Liver (tissue), 3 donors: ENCODE measurements around the gene NPIPA3.
"Not testable (repeated sequence)": the region's sequence is repeated elsewhere in the genome, so short reads cannot be mapped to it uniquely, and the experiment has no call there.

Experiments used
- FOXA1 ChIP-seq: IDR thresholded peaks from 2 replicates; pipeline ENCODE4 v1.6.1; 2016; ENCODE audit warnings: antibody characterized with exemption
- GABPA ChIP-seq, 2 donors: IDR thresholded peaks in 1 of 2; conservative IDR thresholded peaks in 1 of 2; 2 replicates each; pipeline ENCODE4 v1.6.1; 2016; ENCODE audit warnings: antibody characterized with exemption in 2 of 2, mild to moderate bottlenecking in 1 of 2, moderate library complexity in 1 of 2
- JUND ChIP-seq, 2 donors: IDR thresholded peaks; 2 replicates each; pipeline ENCODE4 v1.6.1; 2016; ENCODE audit warnings: antibody characterized with exemption in 2 of 2
- NR2F2 ChIP-seq: IDR thresholded peaks from 2 replicates; pipeline ENCODE4 v1.6.1; 2016; ENCODE audit warnings: antibody characterized with exemption
- RAD21 ChIP-seq, 2 donors: IDR thresholded peaks; 2 replicates each; pipeline ENCODE4 v1.6.1; 2016; ENCODE audit warnings: antibody characterized with exemption in 2 of 2, mild to moderate bottlenecking in 2 of 2
- RXRA ChIP-seq, 2 donors: IDR thresholded peaks; 2 replicates each; pipeline ENCODE4 v1.6.1; 2017 to 2018; ENCODE audit warnings: antibody characterized with exemption in 2 of 2, mild to moderate bottlenecking in 1 of 2
- SP1 ChIP-seq: IDR thresholded peaks from 2 replicates; pipeline ENCODE4 v1.6.1; 2018; ENCODE audit warnings: antibody characterized with exemption, mild to moderate bottlenecking
- TAF1 ChIP-seq: conservative IDR thresholded peaks from 2 replicates; pipeline ENCODE4 v1.6.1; 2016; ENCODE audit warnings: antibody characterized with exemption, mild to moderate bottlenecking
- YY1 ChIP-seq: IDR thresholded peaks from 2 replicates; pipeline ENCODE4 v1.6.1; 2016; ENCODE audit warnings: antibody characterized with exemption, mild to moderate bottlenecking
- TF ChIP-seq, protein P1 (sequence below): IDR thresholded peaks from 2 replicates; pipeline ENCODE4 v1.6.1; 2016; ENCODE audit warnings: antibody characterized with exemption
- TF ChIP-seq, protein P2 (sequence below): fragments of 150-350 bp; IDR thresholded peaks from 2 replicates; pipeline ENCODE4 v1.5.1; 2017; ENCODE audit warnings: improper control_type of control experiment, low read depth, low read length; ENCODE audit not compliant: missing input control
- TF ChIP-seq, protein P3 (sequence below): IDR thresholded peaks from 2 replicates; pipeline ENCODE4 v1.6.1; 2016; ENCODE audit warnings: antibody characterized with exemption, mild to moderate bottlenecking
- TF ChIP-seq, protein P4 (sequence below): IDR thresholded peaks from 2 replicates; pipeline ENCODE4 v1.6.1; 2016; ENCODE audit warnings: antibody characterized with exemption
- TF ChIP-seq, protein P5 (sequence below): IDR thresholded peaks from 2 replicates; pipeline ENCODE4 v1.6.1; 2016; ENCODE audit warnings: antibody characterized with exemption
- donor health status: healthy.
- donor health status: healthy.

DNA sequence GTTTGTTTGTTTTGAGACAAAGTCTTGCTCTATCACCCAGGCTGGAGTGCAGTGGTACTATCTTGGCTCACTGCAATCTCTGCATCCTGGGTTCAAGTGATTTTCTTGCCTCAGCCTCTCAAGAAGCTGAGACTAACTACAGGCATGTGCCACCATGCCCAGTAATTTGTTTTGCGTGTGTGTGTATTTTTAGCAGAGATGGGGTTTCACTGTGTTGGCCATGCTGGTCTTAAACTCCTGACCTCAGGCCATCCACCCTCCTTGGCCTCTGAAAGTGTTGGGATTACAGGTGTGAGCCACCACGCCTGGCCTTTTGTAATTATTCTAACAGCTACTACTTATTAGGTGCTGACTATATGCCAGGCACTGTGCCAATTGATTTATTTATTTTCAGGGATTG is 72.4 kb downstream of the NPIPA3 start:
- TF ChIP-seq, protein P1, sequence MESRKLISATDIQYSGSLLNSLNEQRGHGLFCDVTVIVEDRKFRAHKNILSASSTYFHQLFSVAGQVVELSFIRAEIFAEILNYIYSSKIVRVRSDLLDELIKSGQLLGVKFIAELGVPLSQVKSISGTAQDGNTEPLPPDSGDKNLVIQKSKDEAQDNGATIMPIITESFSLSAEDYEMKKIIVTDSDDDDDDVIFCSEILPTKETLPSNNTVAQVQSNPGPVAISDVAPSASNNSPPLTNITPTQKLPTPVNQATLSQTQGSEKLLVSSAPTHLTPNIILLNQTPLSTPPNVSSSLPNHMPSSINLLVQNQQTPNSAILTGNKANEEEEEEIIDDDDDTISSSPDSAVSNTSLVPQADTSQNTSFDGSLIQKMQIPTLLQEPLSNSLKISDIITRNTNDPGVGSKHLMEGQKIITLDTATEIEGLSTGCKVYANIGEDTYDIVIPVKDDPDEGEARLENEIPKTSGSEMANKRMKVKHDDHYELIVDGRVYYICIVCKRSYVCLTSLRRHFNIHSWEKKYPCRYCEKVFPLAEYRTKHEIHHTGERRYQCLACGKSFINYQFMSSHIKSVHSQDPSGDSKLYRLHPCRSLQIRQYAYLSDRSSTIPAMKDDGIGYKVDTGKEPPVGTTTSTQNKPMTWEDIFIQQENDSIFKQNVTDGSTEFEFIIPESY: not testable (repeated sequence)
- not testable (repeated sequence) for TF ChIP-seq YY1; FOXA1; TAF1; GABPA (IDR thresholded peaks at IDR 0.05 in 1 of 2, conservative IDR thresholded peaks at IDR 0.05 in 1 of 2); RAD21 (IDR thresholded peaks at IDR 0.05); SP1; NR2F2; RXRA (IDR thresholded peaks at IDR 0.05); JUND (IDR thresholded peaks at IDR 0.05)
- TF ChIP-seq, protein P2, sequence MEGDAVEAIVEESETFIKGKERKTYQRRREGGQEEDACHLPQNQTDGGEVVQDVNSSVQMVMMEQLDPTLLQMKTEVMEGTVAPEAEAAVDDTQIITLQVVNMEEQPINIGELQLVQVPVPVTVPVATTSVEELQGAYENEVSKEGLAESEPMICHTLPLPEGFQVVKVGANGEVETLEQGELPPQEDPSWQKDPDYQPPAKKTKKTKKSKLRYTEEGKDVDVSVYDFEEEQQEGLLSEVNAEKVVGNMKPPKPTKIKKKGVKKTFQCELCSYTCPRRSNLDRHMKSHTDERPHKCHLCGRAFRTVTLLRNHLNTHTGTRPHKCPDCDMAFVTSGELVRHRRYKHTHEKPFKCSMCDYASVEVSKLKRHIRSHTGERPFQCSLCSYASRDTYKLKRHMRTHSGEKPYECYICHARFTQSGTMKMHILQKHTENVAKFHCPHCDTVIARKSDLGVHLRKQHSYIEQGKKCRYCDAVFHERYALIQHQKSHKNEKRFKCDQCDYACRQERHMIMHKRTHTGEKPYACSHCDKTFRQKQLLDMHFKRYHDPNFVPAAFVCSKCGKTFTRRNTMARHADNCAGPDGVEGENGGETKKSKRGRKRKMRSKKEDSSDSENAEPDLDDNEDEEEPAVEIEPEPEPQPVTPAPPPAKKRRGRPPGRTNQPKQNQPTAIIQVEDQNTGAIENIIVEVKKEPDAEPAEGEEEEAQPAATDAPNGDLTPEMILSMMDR: not testable (repeated sequence)
- TF ChIP-seq, protein P3, sequence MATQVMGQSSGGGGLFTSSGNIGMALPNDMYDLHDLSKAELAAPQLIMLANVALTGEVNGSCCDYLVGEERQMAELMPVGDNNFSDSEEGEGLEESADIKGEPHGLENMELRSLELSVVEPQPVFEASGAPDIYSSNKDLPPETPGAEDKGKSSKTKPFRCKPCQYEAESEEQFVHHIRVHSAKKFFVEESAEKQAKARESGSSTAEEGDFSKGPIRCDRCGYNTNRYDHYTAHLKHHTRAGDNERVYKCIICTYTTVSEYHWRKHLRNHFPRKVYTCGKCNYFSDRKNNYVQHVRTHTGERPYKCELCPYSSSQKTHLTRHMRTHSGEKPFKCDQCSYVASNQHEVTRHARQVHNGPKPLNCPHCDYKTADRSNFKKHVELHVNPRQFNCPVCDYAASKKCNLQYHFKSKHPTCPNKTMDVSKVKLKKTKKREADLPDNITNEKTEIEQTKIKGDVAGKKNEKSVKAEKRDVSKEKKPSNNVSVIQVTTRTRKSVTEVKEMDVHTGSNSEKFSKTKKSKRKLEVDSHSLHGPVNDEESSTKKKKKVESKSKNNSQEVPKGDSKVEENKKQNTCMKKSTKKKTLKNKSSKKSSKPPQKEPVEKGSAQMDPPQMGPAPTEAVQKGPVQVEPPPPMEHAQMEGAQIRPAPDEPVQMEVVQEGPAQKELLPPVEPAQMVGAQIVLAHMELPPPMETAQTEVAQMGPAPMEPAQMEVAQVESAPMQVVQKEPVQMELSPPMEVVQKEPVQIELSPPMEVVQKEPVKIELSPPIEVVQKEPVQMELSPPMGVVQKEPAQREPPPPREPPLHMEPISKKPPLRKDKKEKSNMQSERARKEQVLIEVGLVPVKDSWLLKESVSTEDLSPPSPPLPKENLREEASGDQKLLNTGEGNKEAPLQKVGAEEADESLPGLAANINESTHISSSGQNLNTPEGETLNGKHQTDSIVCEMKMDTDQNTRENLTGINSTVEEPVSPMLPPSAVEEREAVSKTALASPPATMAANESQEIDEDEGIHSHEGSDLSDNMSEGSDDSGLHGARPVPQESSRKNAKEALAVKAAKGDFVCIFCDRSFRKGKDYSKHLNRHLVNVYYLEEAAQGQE: not testable (repeated sequence)
- TF ChIP-seq, protein P4, sequence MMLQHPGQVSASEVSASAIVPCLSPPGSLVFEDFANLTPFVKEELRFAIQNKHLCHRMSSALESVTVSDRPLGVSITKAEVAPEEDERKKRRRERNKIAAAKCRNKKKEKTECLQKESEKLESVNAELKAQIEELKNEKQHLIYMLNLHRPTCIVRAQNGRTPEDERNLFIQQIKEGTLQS: not testable (repeated sequence)
- TF ChIP-seq, protein P5, sequence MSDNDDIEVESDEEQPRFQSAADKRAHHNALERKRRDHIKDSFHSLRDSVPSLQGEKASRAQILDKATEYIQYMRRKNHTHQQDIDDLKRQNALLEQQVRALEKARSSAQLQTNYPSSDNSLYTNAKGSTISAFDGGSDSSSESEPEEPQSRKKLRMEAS: not testable (repeated sequence)
